ENCODE data around the gene NTRK1. TPM values are rescaled to one million over a fixed set of nuclear protein-coding genes. Genes with fewer than 3 reads are reported as not detected.

The NTRK1 gene
- total and polyA plus RNA-seq, 2 of the 13 experiments (the other 11 are each of a cell fraction or from before 2014, with no cell fraction given), result not detected

GRCh38 chr1:156814571-156815260 lies 45.9 kb upstream of the NTRK1 start:
- Histone ChIP-seq H3K4me2 (ENCODE audit: low read depth, low read length) (peak overlapping the region; percentile 85), H2AFZ (ENCODE audit: low read length) (no peak overlapping the region), H3K4me1 (ENCODE audit: insufficient read depth, low read length) (peaks cover 33% of the 10 kb centered on the region), H3K9me3 (ENCODE audit: low read length) (no peaks in the 10 kb centered on the region), H3K27me3 (ENCODE audit: control insufficient read depth in 1 of 2, insufficient read depth in 2 of 2, low read length in 2 of 2) (peaks cover 9 to 27% of the 10 kb centered on the region in 2 experiments; a peak in 4 of 5 replicates), H3K79me2 (ENCODE audit: insufficient read depth, low read length) (no peaks in the 10 kb centered on the region), H3K27ac (ENCODE audit: extremely low read length, insufficient read depth, low read length) (no peak overlapping the region), H3K4me3 (replicated peaks in 1 of 3; ENCODE audit: insufficient read depth in 1 of 3, low read depth in 2 of 3, low read length in 3 of 3) (peak overlapping the region in 1 of 3 experiments; percentile 71; a peak in 2 of 6 replicates), H4K20me1 (ENCODE audit: insufficient read depth, low read length) (no peaks in the 10 kb centered on the region), H3K9ac (ENCODE audit: insufficient read depth, low read depth, low read length) (peak overlapping the region; percentile 44; the same call in 1 of the 2 replicates), H3K36me3 (replicated peaks in 1 of 2; ENCODE audit: control insufficient read depth in 1 of 2, insufficient read depth in 2 of 2, low read length in 2 of 2) (no peaks in the 10 kb centered on the region)
- peak; percentile 51; the same call in 1 of the 2 replicates for TF ChIP-seq FOSL2 (CRISPR knock-in tag; IDR thresholded peaks at IDR 0.05)
- TF ChIP-seq ETV5 (CRISPR knock-in tag; IDR thresholded peaks at IDR 0.05; ENCODE audit: borderline replicate concordance), result no peak
- 73% methylated on average over 3 of the region's 7 CpGs for whole genome bisulfite sequencing (ENCODE audit: low lambda C conversion rate)
- intact Hi-C loops (cut with micrococcal nuclease; ENCODE audit: unreplicated experiment), result no loop called here
- no peak for FAIRE-seq
- no peak for DNase-seq (ENCODE audit: low spot score)
- peak; percentile 6; the same call in 2 of the 3 replicates for ATAC-seq
- CTCF ChIA-PET (ENCODE audit: low intra/inter-chr PET ratio, low total read pairs), result interaction anchor here (0.6 kb wide), 1 partner anchor 157 kb away, joined by 3 read pairs; no protein-coding TSS in a partner anchor
- BruUV-seq (replicated peaks), result no TSS peak
- in situ Hi-C loops (cut with HindIII; ENCODE audit: extremely low pct_ligation_motif_present, low pct_unique_long_range_greater_than_20kb), result no loop called here
- POLR2A ChIA-PET, result interaction anchor here (0.8 to 1.7 kb wide), 4 partner anchors 9 to 86 kb away, joined by 3 to 6 read pairs (median 4); partner anchors contain the start of genes ISG20L2 and METTL25B

GRCh38 chr1:156815307-156815826 lies 45.3 kb upstream of the NTRK1 start:
- Histone ChIP-seq H2AFZ (ENCODE audit: low read length) (no peak overlapping the region), H4K20me1 (ENCODE audit: insufficient read depth, low read length) (no peaks in the 10 kb centered on the region), H3K9me3 (ENCODE audit: low read length) (no peaks in the 10 kb centered on the region), H3K27ac (ENCODE audit: extremely low read length, insufficient read depth, low read length) (no peak overlapping the region), H3K27me3 (ENCODE audit: control insufficient read depth in 1 of 2, insufficient read depth in 2 of 2, low read length in 2 of 2) (peaks cover 9 to 27% of the 10 kb centered on the region in 2 experiments; a peak in 4 of 5 replicates), H3K4me2 (ENCODE audit: low read depth, low read length) (peak overlapping the region; percentile 13; the same call in 1 of the 2 replicates), H3K4me1 (ENCODE audit: insufficient read depth, low read length) (peaks cover 33% of the 10 kb centered on the region), H3K4me3 (replicated peaks in 1 of 3; ENCODE audit: insufficient read depth in 1 of 3, low read depth in 2 of 3, low read length in 3 of 3) (no peak overlapping the region), H3K36me3 (replicated peaks in 1 of 2; ENCODE audit: control insufficient read depth in 1 of 2, insufficient read depth in 2 of 2, low read length in 2 of 2) (no peaks in the 10 kb centered on the region), H3K79me2 (ENCODE audit: insufficient read depth, low read length) (no peaks in the 10 kb centered on the region), H3K9ac (ENCODE audit: insufficient read depth, low read depth, low read length) (no peak overlapping the region)
- intact Hi-C loops (cut with micrococcal nuclease; ENCODE audit: unreplicated experiment), result no loop called here
- 10% methylated on average over 4 of the region's 5 CpGs for WGBS (ENCODE audit: low lambda C conversion rate)
- BruUV-seq (replicated peaks), result no TSS peak
- no peak for DNase-seq (ENCODE audit: low spot score)
- ChIA-PET POLR2A (no interaction called here), CTCF (ENCODE audit: low intra/inter-chr PET ratio, low total read pairs) (no interaction called here)
- ATAC-seq, result peak; percentile 56
- TF ChIP-seq ZBTB21 (CRISPR knock-in tag; IDR thresholded peaks at IDR 0.05) (peak; percentile 87), HOXA3 (CRISPR knock-in tag; IDR thresholded peaks at IDR 0.05) (0 out of 2 replicates have a peak, but pooled peaks have one; percentile 10), ZNF136 (CRISPR knock-in tag; IDR thresholded peaks at IDR 0.05; ENCODE audit: low read depth) (no peak), TEAD3 (CRISPR knock-in tag; optimal IDR thresholded peaks at IDR 0.05; ENCODE audit: borderline replicate concordance) (peak; percentile 16), CREB1 (IDR thresholded peaks at IDR 0.05) (0 out of 2 replicates have a peak, but pooled peaks have one; percentile 16), CREB1 (CRISPR knock-in tag; IDR thresholded peaks at IDR 0.05) (no peak), SNAPC4 (CRISPR knock-in tag; IDR thresholded peaks at IDR 0.05) (no peak)
- no peak for FAIRE-seq
- in situ Hi-C loops (cut with HindIII; ENCODE audit: extremely low pct_ligation_motif_present, low pct_unique_long_range_greater_than_20kb), result no loop called here

Measured in HepG2 (cell line).